Vagina (tissue), 2 donors: Measurements from ENCODE around the gene PM20D1. TPM values are rescaled to one million over a fixed set of nuclear protein-coding genes. Genes with fewer than 3 reads are reported as not detected.
"Not testable (repeated sequence)": the region's sequence is repeated elsewhere in the genome, so short reads cannot be mapped to it uniquely, and the experiment has no call there.

Experiments used
- DNase-seq, 2 donors: peaks; one replicate each; pipeline ENCODE4 v3.0.0-alpha.2; 2017; ENCODE audit errors: extremely low spot score in 2 of 2
- H3K27ac ChIP-seq: fragments of 200-600 bp; sonication (generic); one replicate; pipeline ENCODE4 v1.5.1; 2019
- H3K27me3 ChIP-seq: fragments of 200-600 bp; sonication (generic); one replicate; pipeline ENCODE4 v1.5.1; 2019
- H3K36me3 ChIP-seq, 2 donors: fragments of 200-600 bp; sonication (generic); one replicate each; pipeline ENCODE4 v1.5.1; 2017 to 2019
- H3K4me1 ChIP-seq: fragments of 200-600 bp; sonication (generic); one replicate; pipeline ENCODE4 v1.5.1; 2019
- H3K4me3 ChIP-seq, 2 donors: fragments of 200-600 bp; sonication (generic); 1 replicate in 1 of 2; 2 replicates in 1 of 2; pipeline ENCODE4 v1.5.1; 2016 to 2019
- H3K9me3 ChIP-seq: fragments of 200-600 bp; sonication (generic); one replicate; pipeline ENCODE4 v1.5.1; 2019
- CTCF ChIP-seq, 3 experiments: fragments of 450-650 bp in 2 of 3; fragments of 200-600 bp in 1 of 3; sonication (generic) in 1 of 3; IDR thresholded peaks; one replicate each; pipeline ENCODE4 v1.5.1; 2017 to 2019; ENCODE audit warnings: antibody characterized with exemption in 3 of 3, mild to moderate bottlenecking in 2 of 3, moderate library complexity in 2 of 3
- POLR2A ChIP-seq, 2 donors: fragments of 450-650 bp; IDR thresholded peaks; one replicate each; pipeline ENCODE4 v1.6.1; 2017; ENCODE audit warnings: antibody characterized with exemption in 2 of 2, mild to moderate bottlenecking in 2 of 2, moderate library complexity in 2 of 2
- POLR2AphosphoS5 ChIP-seq, 2 donors: sonication (generic); formaldehyde crosslinking; IDR thresholded peaks; one replicate each; pipeline ENCODE4 v1.9.0; 2017; ENCODE audit warnings: antibody characterized with exemption in 2 of 2, mild to moderate bottlenecking in 2 of 2, low read depth in 1 of 2; ENCODE audit not compliant: insufficient read depth in 1 of 2
- intact Hi-C: fragments of 100-400 bp; cut with DNase I; formaldehyde crosslinking; loops from one replicate; pipeline ENCODE4 v1.15.1; 2023
- total RNA-seq: library from RNA; depleted of rRNA; stranded (reverse); fragments of >200 nt; gene quantifications from one replicate; pipeline ENCODE4 v1.2.3, GENCODE V29; 2016

PM20D1 gene
- total RNA-seq = not detected

GRCh38 chr1:205849619-205850355 is at the start of gene PM20D1:
Gene PM20D1 (minus strand): TSS chr1:205850132. CDS start chr1:205850072, 60 bp downstream.
- peak within 1 kb of the TSS; percentile 45 to 48 for H3K4me3 ChIP-seq
- H3K4me1 ChIP-seq = peaks cover 10% of the 10 kb centered on the region
- no peak for DNase-seq
- H3K27ac ChIP-seq = no peak within 1 kb of the TSS
- no peaks in the 10 kb centered on the region for H3K36me3 ChIP-seq
- H3K9me3 ChIP-seq = no peaks in the 10 kb centered on the region
- TF ChIP-seq CTCF (IDR thresholded peaks at IDR 0.05) = no peak
- peak; percentile 54 to 67 for TF ChIP-seq POLR2AphosphoS5 (IDR thresholded peaks at IDR 0.05; ENCODE audit: insufficient read depth in 1 of 2, low read depth in 1 of 2)
- intact Hi-C loops = no loop called here
- H3K27me3 ChIP-seq = no peaks in the 10 kb centered on the region

- Histone ChIP-seq H3K4me3 (no peak overlapping the region), H3K36me3 (no peaks in the 10 kb centered on the region), H3K27me3 (no peaks in the 10 kb centered on the region), H3K4me1 (no peaks in the 10 kb centered on the region), H3K27ac (no peak overlapping the region), H3K9me3 (no peaks in the 10 kb centered on the region)
- no peak for TF ChIP-seq CTCF (IDR thresholded peaks at IDR 0.05)
- no peak for TF ChIP-seq POLR2AphosphoS5 (IDR thresholded peaks at IDR 0.05; ENCODE audit: insufficient read depth in 1 of 2, low read depth in 1 of 2)
- TF ChIP-seq POLR2A (IDR thresholded peaks at IDR 0.05) = no peak
- DNase-seq = no peak
- intact Hi-C loops = no loop called here
Observed at GRCh38 chr1:205896351-205896750, 46.4 kb upstream of the PM20D1 start.

GRCh38 chr1:205894119-205894518 is 44.2 kb upstream of the PM20D1 start:
- H3K9me3 ChIP-seq, H3K4me1 ChIP-seq, H3K27me3 ChIP-seq, intact Hi-C loops, DNase-seq, H3K4me3 ChIP-seq, H3K36me3 ChIP-seq, H3K27ac ChIP-seq: not testable (repeated sequence)

GRCh38 chr1:205892175-205892574 is 42.2 kb upstream of the PM20D1 start:
- DNase-seq, H3K9me3 ChIP-seq, intact Hi-C loops, H3K27ac ChIP-seq, H3K4me3 ChIP-seq, H3K4me1 ChIP-seq, H3K36me3 ChIP-seq, H3K27me3 ChIP-seq: not testable (repeated sequence)

GRCh38 chr1:205891481-205891880 is 41.5 kb upstream of the PM20D1 start:
- DNase-seq, H3K36me3 ChIP-seq, H3K27me3 ChIP-seq, H3K4me3 ChIP-seq, H3K4me1 ChIP-seq, intact Hi-C loops, H3K9me3 ChIP-seq, H3K27ac ChIP-seq: not testable (repeated sequence)

- not testable (repeated sequence) for DNase-seq
Observed at GRCh38 chr1:205890631-205891030, 40.7 kb upstream of the PM20D1 start.

GRCh38 chr1:205889706-205890105 is 39.8 kb upstream of the PM20D1 start:
- H3K27ac ChIP-seq, H3K36me3 ChIP-seq, intact Hi-C loops: not testable (repeated sequence)

More at GRCh38 chr1:205890631-205891030, 40.7 kb upstream of the PM20D1 start:
- H3K27ac ChIP-seq, H3K36me3 ChIP-seq, H3K9me3 ChIP-seq, intact Hi-C loops, H3K4me1 ChIP-seq, H3K27me3 ChIP-seq, H3K4me3 ChIP-seq: not testable (repeated sequence)

GRCh38 chr1:205889006-205889405 is 39.1 kb upstream of the PM20D1 start:
- DNase-seq, intact Hi-C loops, H3K4me1 ChIP-seq, H3K27me3 ChIP-seq, H3K4me3 ChIP-seq, H3K9me3 ChIP-seq, H3K27ac ChIP-seq, H3K36me3 ChIP-seq: not testable (repeated sequence)

More at GRCh38 chr1:205889706-205890105, 39.8 kb upstream of the PM20D1 start:
- H3K27me3 ChIP-seq, H3K9me3 ChIP-seq, DNase-seq, H3K4me3 ChIP-seq, H3K4me1 ChIP-seq: not testable (repeated sequence)
